Activated CD4-positive, CD25-positive, alpha-beta regulatory T cell treated with anti-CD3 and anti-CD28 coated beads, Interleukin-2, amount 50 U/mL, for 16 hours (primary cell): Measurements from ENCODE around the gene ATL3.
"Not testable (repeated sequence)": the region's sequence is repeated elsewhere in the genome, so short reads cannot be mapped to it uniquely, and the experiment has no call there.

Source experiments
- DNase-seq: peaks from one replicate; pipeline ENCODE4 v3.0.0-alpha.2; 2020; ENCODE audit warnings: low read depth, low spot score

The ATL3 gene

GRCh38 chr11:63681321-63682065 is 10.3 kb upstream of the ATL3 start, which contains the start of gene RTN3:
Gene RTN3, plus strand, starts transcription at chr11:63681500. Its CDS starts 137 bp downstream, at chr11:63681637.
- peak; percentile 97 for DNase-seq

GRCh38 chr11:63680834-63681320 is 9.7 kb upstream of the ATL3 start:
- DNase-seq, result no peak

GRCh38 chr11:63673579-63673978 is 2.4 kb upstream of the ATL3 start:
- DNase-seq, result no peak

- no peak for DNase-seq
Measured at GRCh38 chr11:63672936-63673539, 1.9 kb upstream of the ATL3 start.

- DNase-seq, result no peak
Measured at GRCh38 chr11:63672156-63672463, 934 bp upstream of the ATL3 start.

GRCh38 chr11:63670433-63671321 is 499 bp downstream of the ATL3 start:
- DNase-seq, result no peak

GRCh38 chr11:63670096-63670432 is 1.1 kb downstream of the ATL3 start:
- DNase-seq, result no peak

GRCh38 chr11:63667995-63668795 is 3.0 kb downstream of the ATL3 start:
- no peak for DNase-seq

- no peak for DNase-seq
Measured at GRCh38 chr11:63666874-63667273, 4.3 kb downstream of the ATL3 start.

GRCh38 chr11:63663809-63664208 is 7.4 kb downstream of the ATL3 start:
- DNase-seq, result no peak

GRCh38 chr11:63660972-63661371 is 10.2 kb downstream of the ATL3 start:
- DNase-seq, result no peak

- no peak for DNase-seq
Measured at GRCh38 chr11:63652671-63653070, 18.5 kb downstream of the ATL3 start.

- DNase-seq, result no peak
Measured at GRCh38 chr11:63643205-63643604, 28.0 kb downstream of the ATL3 start.

GRCh38 chr11:63641727-63642126 is 29.4 kb downstream of the ATL3 start:
- DNase-seq, result no peak

- DNase-seq, result no peak
Measured at GRCh38 chr11:63639199-63639832, 31.9 kb downstream of the ATL3 start.

GRCh38 chr11:63638436-63638835 is 32.7 kb downstream of the ATL3 start:
- not testable (repeated sequence) for DNase-seq

- DNase-seq, result peak; percentile 48
Measured at GRCh38 chr11:63635762-63636465, 35.3 kb downstream of the ATL3 start.

GRCh38 chr11:63629426-63629825 is 41.8 kb downstream of the ATL3 start:
- DNase-seq, result no peak

- DNase-seq, result no peak
Measured at GRCh38 chr11:63623513-63624140, 47.5 kb downstream of the ATL3 start.

GRCh38 chr11:63622323-63622722 is 48.9 kb downstream of the ATL3 start:
- DNase-seq, result no peak
